ENCODE results near the gene NFATC2. TPM values are rescaled to one million over a fixed set of nuclear protein-coding genes. Genes with fewer than 3 reads are reported as not detected.

The NFATC2 gene
- polyA plus RNA-seq, 1 donor from 2014 or later, result not detected

- TF ChIP-seq REST (IDR thresholded peaks at IDR 0.05; ENCODE audit: borderline replicate concordance) (no peak), CTCF (IDR thresholded peaks at IDR 0.05; ENCODE audit: poor library complexity, severe bottlenecking) (no peak), MXI1 (conservative IDR thresholded peaks at IDR 0.05; ENCODE audit: poor library complexity, severe bottlenecking) (no peak), RAD21 (conservative IDR thresholded peaks at IDR 0.05) (no peak), POLR2AphosphoS5 (IDR thresholded peaks at IDR 0.05) (no peak), SMC3 (conservative IDR thresholded peaks at IDR 0.05; ENCODE audit: poor library complexity) (no peak), EP300 (conservative IDR thresholded peaks at IDR 0.05; ENCODE audit: poor library complexity, severe bottlenecking) (no peak), TAF1 (IDR thresholded peaks at IDR 0.05; ENCODE audit: low read depth) (no peak), EZH2 (IDR thresholded peaks at IDR 0.05; ENCODE audit: borderline replicate concordance, insufficient read depth, low read length, poor library complexity, severe bottlenecking) (no peak)
- H3K4me3 ChIP-seq (ENCODE audit: low read length), result no peak overlapping the region
Observed at GRCh38 chr20:51389543-51390264, 152.8 kb downstream of the NFATC2 start.

GRCh38 chr20:51388756-51389542 is 153.6 kb downstream of the NFATC2 start:
- H3K27ac ChIP-seq (ENCODE audit: low read length), result no peak overlapping the region
- H3K9me3 ChIP-seq (ENCODE audit: low read length), result no peaks in the 10 kb centered on the region
- no peak overlapping the region for H2AFZ ChIP-seq (ENCODE audit: low read depth, low read length)
- H3K27me3 ChIP-seq (ENCODE audit: insufficient read depth, low read depth, low read length), result no peaks in the 10 kb centered on the region
- H3K36me3 ChIP-seq (ENCODE audit: insufficient read depth, low read length), result no peaks in the 10 kb centered on the region
- H3K79me2 ChIP-seq (replicated peaks; ENCODE audit: insufficient read depth, low read length), result no peaks in the 10 kb centered on the region
- H3K4me2 ChIP-seq (ENCODE audit: low read length), result no peak overlapping the region
- no peaks in the 10 kb centered on the region for H3F3A ChIP-seq (ENCODE audit: insufficient read depth, low read length, poor library complexity, severe bottlenecking)
- H4K20me1 ChIP-seq (ENCODE audit: insufficient read depth), result no peaks in the 10 kb centered on the region
- no peak overlapping the region for H3K9ac ChIP-seq (ENCODE audit: low read length)
- no peaks in the 10 kb centered on the region for H3K9me2 ChIP-seq (ENCODE audit: insufficient read depth, low read length)
- TF ChIP-seq EP300 (conservative IDR thresholded peaks at IDR 0.05; ENCODE audit: poor library complexity, severe bottlenecking) (no peak), MXI1 (conservative IDR thresholded peaks at IDR 0.05; ENCODE audit: poor library complexity, severe bottlenecking) (no peak), EZH2 (IDR thresholded peaks at IDR 0.05; ENCODE audit: borderline replicate concordance, insufficient read depth, low read length, poor library complexity, severe bottlenecking) (no peak), REST (IDR thresholded peaks at IDR 0.05; ENCODE audit: borderline replicate concordance) (no peak), POLR2AphosphoS5 (IDR thresholded peaks at IDR 0.05) (no peak), CTCF (IDR thresholded peaks at IDR 0.05; ENCODE audit: poor library complexity, severe bottlenecking) (no peak), RAD21 (conservative IDR thresholded peaks at IDR 0.05) (no peak), TAF1 (IDR thresholded peaks at IDR 0.05; ENCODE audit: low read depth) (no peak), SMC3 (conservative IDR thresholded peaks at IDR 0.05; ENCODE audit: poor library complexity) (no peak)
- no peak overlapping the region for H3K4me3 ChIP-seq (ENCODE audit: low read length)

More at GRCh38 chr20:51389543-51390264, 152.8 kb downstream of the NFATC2 start:
- H3K27ac ChIP-seq (ENCODE audit: low read length), result no peak overlapping the region
- H3K79me2 ChIP-seq (replicated peaks; ENCODE audit: insufficient read depth, low read length), result no peaks in the 10 kb centered on the region
- H3K36me3 ChIP-seq (ENCODE audit: insufficient read depth, low read length), result no peaks in the 10 kb centered on the region
- H3K9me3 ChIP-seq (ENCODE audit: low read length), result no peaks in the 10 kb centered on the region
- H3K4me2 ChIP-seq (ENCODE audit: low read length), result no peak overlapping the region
- no peak overlapping the region for H2AFZ ChIP-seq (ENCODE audit: low read depth, low read length)
- no peaks in the 10 kb centered on the region for H3K9me2 ChIP-seq (ENCODE audit: insufficient read depth, low read length)
- no peaks in the 10 kb centered on the region for H3K27me3 ChIP-seq (ENCODE audit: insufficient read depth, low read depth, low read length)
- no peaks in the 10 kb centered on the region for H3F3A ChIP-seq (ENCODE audit: insufficient read depth, low read length, poor library complexity, severe bottlenecking)
- no peaks in the 10 kb centered on the region for H4K20me1 ChIP-seq (ENCODE audit: insufficient read depth)
- H3K9ac ChIP-seq (ENCODE audit: low read length), result no peak overlapping the region
